Activated naive CD4-positive, alpha-beta T cell treated with anti-CD3 and anti-CD28 coated beads, Interleukin-2, amount 50 U/mL, for 16 hours (primary cell): Measurements from ENCODE around the gene KEAP1.

Experiments used
- DNase-seq: peaks from one replicate; pipeline ENCODE4 v3.0.0-alpha.2; 2020

Gene KEAP1

GRCh38 chr19:10521461-10522171 lies 18.5 kb upstream of the KEAP1 start:
- no peak for DNase-seq

GRCh38 chr19:10520652-10521318 lies 17.6 kb upstream of the KEAP1 start:
- peak; percentile 12 for DNase-seq

GRCh38 chr19:10519421-10519820 lies 16.3 kb upstream of the KEAP1 start:
- DNase-seq = no peak

- DNase-seq = no peak
Measured at GRCh38 chr19:10518444-10519361, 15.5 kb upstream of the KEAP1 start.

- DNase-seq = peak; percentile 13
Measured at GRCh38 chr19:10517760-10518443, 14.7 kb upstream of the KEAP1 start.

GRCh38 chr19:10517361-10517759 lies 14.2 kb upstream of the KEAP1 start, which contains the start of gene S1PR5:
Gene S1PR5, minus strand, starts transcription at chr19:10517447. Its CDS starts 2,436 bp downstream, at chr19:10515011.
- DNase-seq = peak; percentile 10

GRCh38 chr19:10516671-10517286 lies 13.6 kb upstream of the KEAP1 start:
- DNase-seq = no peak

GRCh38 chr19:10516064-10516385 lies 12.9 kb upstream of the KEAP1 start:
- no peak for DNase-seq

- peak; percentile 57 for DNase-seq
Measured at GRCh38 chr19:10514211-10515145, 11.3 kb upstream of the KEAP1 start.

GRCh38 chr19:10513223-10513622 lies 10.1 kb upstream of the KEAP1 start:
- DNase-seq = no peak

- DNase-seq = peak; percentile 65
Measured at GRCh38 chr19:10510301-10510802, 7.2 kb upstream of the KEAP1 start.

GRCh38 chr19:10508707-10509106 lies 5.6 kb upstream of the KEAP1 start:
- DNase-seq = no peak

GRCh38 chr19:10508036-10508435 lies 4.9 kb upstream of the KEAP1 start:
- DNase-seq = no peak

- peak; percentile 84 for DNase-seq
Measured at GRCh38 chr19:10505583-10506229, 2.5 kb upstream of the KEAP1 start.

- peak; percentile 91 for DNase-seq
Measured at GRCh38 chr19:10502524-10503001, 593 bp downstream of the KEAP1 start.

GRCh38 chr19:10501971-10502523 lies 1.1 kb downstream of the KEAP1 start:
- peak; percentile 50 for DNase-seq

- no peak for DNase-seq
Measured at GRCh38 chr19:10500247-10500592, 2.9 kb downstream of the KEAP1 start.

- no peak for DNase-seq
Measured at GRCh38 chr19:10499550-10500246, 3.5 kb downstream of the KEAP1 start.

- no peak for DNase-seq
Measured at GRCh38 chr19:10497371-10497770, 5.8 kb downstream of the KEAP1 start.
